Non-pigmented ciliary epithelial cell (primary cell): ENCODE results near the gene C17orf107.

ENCODE experiments used
- DNase-seq: peaks from one replicate; pipeline ENCODE4 v3.0.0-alpha.2; 2010; ENCODE audit warnings: low read depth

C17orf107 gene

DNA sequence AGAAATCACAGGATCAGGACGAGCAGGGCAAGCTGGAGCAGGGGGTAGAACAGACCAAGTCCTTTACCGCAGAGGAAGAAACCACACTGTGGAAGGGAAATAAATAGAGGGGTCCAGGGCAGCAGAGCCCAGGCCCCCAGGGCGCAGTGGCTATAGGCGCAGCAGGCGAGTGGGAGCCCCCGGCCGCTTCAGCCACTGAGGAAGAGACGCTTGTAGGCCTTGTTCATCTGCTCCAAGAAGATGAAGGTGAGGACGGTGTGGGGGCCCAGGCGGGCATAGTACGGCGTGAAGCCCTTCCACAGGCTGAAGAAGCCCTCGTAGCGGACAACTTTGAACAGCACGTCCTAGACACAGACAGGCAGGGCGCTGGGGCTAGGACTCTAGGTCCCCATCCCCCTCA, 38.2 kb downstream of the C17orf107 start:
- no peak for DNase-seq

DNA sequence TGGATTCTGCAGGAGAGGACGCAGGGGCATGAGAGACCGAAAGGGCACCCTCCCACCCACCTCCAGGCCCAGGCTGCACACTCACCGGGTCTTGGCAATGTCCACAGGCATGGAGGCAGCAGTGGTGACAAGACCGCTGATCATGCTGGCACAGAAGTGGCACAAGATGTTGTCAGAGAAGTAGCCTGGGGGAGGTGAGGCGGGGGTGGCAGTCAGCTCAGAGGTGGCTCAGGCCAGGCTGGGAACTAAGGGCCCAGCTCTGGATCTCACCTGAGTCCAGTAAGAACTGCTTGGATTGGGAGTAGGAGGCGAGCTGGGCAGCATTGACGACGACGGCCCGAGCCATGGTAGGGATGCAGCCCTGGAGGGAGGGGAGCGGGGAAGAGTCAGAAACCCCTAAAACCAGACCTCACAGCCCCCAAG, 38.7 kb downstream of the C17orf107 start:
- no peak for DNase-seq

GRCh38 chr17:4938688-4939545, 39.6 kb downstream of the C17orf107 start:
- DNase-seq: no peak

DNA sequence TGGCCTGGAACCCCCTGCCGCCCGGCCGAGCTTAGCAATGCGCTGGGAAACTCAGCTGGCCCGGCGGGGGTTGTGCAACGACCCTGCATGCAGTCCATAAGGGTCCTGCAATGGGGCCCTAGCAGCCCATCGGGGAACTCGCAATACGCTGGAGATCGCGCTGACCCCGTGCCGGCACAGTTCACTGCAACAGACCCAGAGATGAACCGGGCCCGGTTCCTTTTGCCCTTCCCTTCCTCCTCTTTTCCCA, 40.1 kb downstream of the C17orf107 start:
- no peak for DNase-seq

DNA sequence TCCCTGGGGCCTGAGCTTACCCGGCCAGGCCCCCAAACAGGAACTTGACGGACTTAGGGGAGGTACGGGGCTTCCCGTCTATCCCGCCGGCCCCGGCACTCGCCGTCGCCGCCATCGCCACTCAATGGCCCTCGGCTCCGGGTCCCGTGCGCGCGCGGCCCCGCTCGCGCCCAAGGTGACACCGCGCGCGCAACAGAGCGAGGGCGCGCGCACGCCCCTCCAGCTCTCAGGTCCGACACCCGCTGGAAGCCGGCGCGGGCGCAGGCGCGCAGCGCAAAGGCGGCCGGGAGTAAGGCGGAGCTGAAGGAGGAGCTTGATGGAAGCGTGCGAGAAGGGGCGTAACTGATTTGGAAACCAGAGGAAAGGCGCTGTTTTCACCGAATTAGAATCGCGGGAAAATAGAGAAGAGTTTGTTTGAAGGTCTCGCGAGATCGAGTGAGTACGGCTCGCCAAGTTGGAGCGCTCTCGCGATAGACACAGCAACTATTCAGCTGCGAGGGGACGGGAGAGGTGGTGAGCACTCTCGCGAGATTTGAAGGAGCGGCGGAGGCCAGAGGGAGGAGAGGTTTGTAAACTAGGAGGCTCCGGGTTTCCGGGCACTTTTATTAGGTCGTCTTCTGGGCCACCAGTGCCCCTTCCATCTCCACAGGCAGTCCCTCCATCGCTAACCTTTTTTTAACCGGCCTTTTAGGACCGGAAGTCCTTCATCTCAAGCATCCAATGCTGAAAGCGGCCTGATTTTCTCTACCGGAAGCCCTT, 40.6 kb downstream of the C17orf107 start, which contains the start of the genes RNF167 and SLC25A11:
TSS of gene RNF167 (plus strand) at position 473 of the 759 bp plus-strand sequence. CDS start 642 bp downstream, outside the sequence.
TSS of gene SLC25A11 (minus strand) at position 251 of the 759 bp plus-strand sequence. CDS start at position 115, 136 bp downstream.
- DNase-seq: peak; percentile 98

- DNase-seq: no peak
Measured at GRCh38 chr17:4940555-4941318, 41.4 kb downstream of the C17orf107 start.

DNA sequence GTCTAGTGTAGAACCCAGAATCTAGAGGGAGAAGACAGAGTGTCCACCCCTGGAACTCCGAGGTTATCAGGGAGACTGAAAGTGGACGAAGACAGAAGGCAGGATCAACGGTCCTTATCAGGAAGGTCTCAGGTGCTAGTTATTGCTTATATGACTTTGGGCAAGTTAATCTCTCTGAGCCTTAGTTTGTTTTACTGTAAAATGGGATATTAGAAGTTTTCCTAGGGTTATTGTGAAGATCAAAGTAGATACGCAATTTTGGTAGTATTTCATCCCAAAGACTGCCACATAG, 41.9 kb downstream of the C17orf107 start:
- DNase-seq: no peak

- no peak for DNase-seq
Measured at GRCh38 chr17:4942760-4943508, 43.6 kb downstream of the C17orf107 start.

GRCh38 chr17:4944163-4944553, 44.8 kb downstream of the C17orf107 start:
- DNase-seq: no peak

DNA sequence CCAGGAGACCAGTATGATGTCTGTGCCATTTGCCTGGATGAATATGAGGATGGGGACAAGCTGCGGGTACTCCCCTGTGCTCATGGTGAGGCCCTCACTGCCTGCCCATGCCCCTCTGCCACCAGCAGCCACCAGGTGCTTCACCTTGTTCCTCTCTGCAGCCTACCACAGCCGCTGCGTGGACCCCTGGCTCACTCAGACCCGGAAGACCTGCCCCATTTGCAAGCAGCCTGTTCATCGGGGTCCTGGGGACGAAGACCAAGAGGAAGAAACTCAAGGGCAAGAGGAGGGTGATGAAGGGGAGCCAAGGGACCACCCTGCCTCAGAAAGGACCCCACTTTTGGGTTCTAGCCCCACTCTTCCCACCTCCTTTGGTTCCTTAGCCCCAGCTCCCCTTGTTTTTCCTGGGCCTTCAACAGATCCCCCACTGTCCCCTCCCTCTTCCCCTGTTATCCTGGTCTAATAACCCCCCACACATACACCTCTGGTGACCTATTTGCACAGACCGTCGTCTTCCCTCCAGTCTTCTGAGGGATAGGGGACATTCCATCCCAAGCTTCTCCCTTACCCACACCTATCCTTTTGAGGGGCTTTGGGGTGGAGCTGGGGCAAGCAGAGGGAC, 45.3 kb downstream of the C17orf107 start:
- no peak for DNase-seq

DNA sequence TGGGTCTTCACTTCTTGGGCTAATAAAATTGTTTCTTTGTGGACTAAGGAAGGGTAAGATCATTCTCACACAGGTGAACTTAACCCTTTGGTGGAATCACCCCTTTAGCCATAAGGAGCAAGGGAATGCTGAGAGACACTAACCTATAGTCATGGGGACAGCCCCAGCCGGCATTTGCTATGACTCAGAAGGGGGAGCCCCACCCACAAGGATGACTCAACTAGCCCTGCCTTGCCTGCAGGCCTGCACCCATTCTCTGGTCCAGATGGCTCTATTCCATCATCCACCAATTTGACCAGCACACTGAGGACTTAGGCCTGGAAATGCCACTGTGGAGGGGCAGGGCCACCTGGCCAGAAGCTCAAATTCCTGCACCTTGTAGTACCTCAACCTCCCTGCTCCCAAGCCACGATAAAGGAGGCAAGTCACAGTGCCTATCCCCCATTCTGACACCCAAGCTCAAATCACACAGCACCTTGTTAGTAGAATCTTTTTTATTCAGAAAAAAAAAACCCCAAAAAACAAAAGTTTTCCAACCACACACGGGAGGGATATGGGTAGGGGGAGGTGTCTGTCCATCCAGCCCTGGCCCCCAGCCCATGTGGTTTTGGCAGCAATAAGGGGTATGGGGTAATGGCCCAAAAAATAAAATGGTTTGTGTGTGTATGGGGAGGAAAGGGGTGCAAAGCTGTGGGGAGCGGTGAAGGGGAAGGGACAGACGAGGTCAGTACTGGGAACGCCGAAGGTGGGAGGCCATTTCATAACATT, 46.0 kb downstream of the C17orf107 start:
- peak; percentile 67 for DNase-seq

- DNase-seq: no peak
Measured at GRCh38 chr17:4945944-4946280, 46.6 kb downstream of the C17orf107 start.

DNA sequence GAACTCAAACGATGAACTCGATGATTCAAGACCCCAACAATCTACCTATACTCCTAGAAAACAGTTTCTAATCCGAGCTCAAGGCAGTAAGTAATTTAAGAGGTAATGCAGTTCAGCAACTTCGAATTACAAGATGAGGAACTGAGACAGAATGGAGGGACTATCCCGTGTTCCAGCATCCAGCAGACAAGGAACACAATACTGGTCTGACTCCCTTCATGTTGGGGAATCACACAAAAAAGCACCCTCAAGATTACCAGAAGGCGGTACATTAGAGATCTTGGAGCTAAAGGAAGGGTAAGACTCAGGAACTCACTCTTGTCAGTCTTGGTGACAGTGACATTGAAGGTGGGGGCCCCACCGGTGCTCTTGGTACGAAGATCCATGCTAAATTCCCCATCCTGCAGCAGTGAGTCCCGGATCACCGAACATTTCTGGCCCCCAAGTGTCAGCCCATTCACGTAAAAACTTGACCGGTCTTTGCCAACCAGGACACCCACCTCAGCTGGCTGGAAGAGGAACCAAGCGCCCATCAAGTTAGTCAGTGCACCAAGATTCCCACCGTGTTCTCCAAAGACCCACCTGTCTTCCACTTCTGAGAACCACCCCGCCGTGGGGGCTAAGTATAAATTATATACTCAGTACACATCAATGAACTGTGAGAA, 47.1 kb downstream of the C17orf107 start:
- no peak for DNase-seq

DNA sequence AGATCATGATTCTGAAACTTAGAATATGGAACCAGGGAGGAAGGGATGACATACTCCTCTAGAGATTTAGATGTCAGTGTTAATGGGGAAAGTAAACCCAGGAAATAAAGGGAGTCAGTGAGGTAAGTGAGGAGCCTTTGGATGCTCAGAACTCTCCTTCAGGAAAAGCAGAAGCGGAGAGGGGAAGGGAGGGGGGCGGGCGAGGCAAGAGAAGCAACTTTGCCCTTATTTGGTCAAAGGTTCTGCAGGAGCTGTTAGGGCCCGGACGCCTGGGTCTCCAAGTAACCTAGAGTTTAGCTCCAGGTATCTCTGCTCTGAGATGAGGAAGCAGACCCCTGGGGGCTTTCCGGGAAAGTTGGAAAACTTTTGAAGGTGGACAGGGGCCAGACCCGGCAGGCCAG, 47.7 kb downstream of the C17orf107 start:
- no peak for DNase-seq

- DNase-seq: no peak
Measured at GRCh38 chr17:4947411-4948165, 48.3 kb downstream of the C17orf107 start.

GRCh38 chr17:4948166-4948930, 49.0 kb downstream of the C17orf107 start, which contains the start of gene PFN1:
TSS of gene PFN1 (minus strand) at chr17:4948530. CDS start at chr17:4948394, 136 bp downstream.
- no peak for DNase-seq

DNA sequence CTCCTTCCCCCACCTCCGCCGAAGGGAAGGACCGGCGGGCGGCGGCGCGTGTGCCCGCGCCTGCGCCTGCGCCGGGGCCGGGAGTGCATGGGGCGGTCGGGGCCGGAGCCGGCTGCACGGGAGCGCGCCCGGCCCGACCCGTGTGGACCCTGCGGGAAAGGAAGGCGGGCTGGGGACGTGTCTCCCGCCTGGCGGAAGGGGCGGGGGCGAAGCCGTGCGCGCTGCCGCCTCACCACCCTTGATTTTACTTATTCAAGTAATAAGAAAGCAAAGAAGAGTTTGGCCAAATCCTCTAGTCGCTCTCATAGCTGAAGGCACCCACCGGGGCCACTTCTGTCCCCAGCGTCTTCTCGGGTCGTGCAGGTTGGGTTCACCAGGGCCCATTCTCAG, 49.6 kb downstream of the C17orf107 start:
- DNase-seq: no peak

DNA sequence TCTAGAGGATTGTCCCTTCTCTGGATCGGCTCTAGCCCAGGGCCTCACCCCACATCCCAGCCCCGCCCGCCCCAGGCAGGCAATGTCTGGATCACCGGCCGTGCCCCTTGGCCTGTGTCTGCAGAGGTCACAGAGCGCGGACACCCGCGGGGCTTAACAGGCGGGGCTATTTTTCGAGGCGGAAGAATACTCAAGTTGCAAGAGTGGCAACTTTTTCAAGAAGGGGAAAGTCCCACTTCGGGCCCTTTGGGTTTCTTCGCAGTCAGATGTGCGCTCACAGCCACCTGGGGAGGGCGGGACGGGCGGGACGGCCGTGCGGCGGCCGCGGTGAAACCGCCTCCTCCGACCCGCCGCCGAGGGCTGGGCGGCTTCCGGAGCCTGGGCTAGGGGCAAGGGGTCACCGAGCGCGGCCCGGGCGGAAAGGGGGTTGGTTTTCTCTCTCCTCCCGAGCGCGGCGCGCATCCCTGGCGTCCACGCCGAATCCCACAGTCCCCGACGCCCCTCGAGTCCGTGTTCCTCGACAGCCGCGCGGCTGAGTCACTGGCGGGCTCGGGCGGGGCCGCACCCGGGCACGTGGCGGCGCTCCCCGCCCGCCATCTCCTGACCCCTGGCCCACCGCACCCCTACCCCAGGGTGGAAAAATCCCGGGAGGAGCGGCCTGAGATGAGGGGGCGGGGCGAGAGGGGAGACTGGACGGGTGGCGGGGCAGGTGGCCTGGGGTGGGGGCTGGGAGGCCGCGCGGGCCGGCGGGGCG, 50.2 kb downstream of the C17orf107 start:
- no peak for DNase-seq
